Vagina (tissue), 2 donors: ENCODE data around the gene CACNG8. TPM values are rescaled to one million over a fixed set of nuclear protein-coding genes. Genes with fewer than 3 reads are reported as not detected.

ENCODE experiments used
- DNase-seq, 2 donors: peaks; one replicate each; pipeline ENCODE4 v3.0.0-alpha.2; 2017; ENCODE audit errors: extremely low spot score in 2 of 2
- H3K27ac ChIP-seq: fragments of 200-600 bp; sonication (generic); one replicate; pipeline ENCODE4 v1.5.1; 2019
- H3K27me3 ChIP-seq: fragments of 200-600 bp; sonication (generic); one replicate; pipeline ENCODE4 v1.5.1; 2019
- H3K36me3 ChIP-seq, 2 donors: fragments of 200-600 bp; sonication (generic); one replicate each; pipeline ENCODE4 v1.5.1; 2017 to 2019
- H3K4me1 ChIP-seq: fragments of 200-600 bp; sonication (generic); one replicate; pipeline ENCODE4 v1.5.1; 2019
- H3K4me3 ChIP-seq, 2 donors: fragments of 200-600 bp; sonication (generic); 1 replicate in 1 of 2; 2 replicates in 1 of 2; pipeline ENCODE4 v1.5.1; 2016 to 2019
- H3K9me3 ChIP-seq: fragments of 200-600 bp; sonication (generic); one replicate; pipeline ENCODE4 v1.5.1; 2019
- CTCF ChIP-seq, 3 experiments: fragments of 450-650 bp in 2 of 3; fragments of 200-600 bp in 1 of 3; sonication (generic) in 1 of 3; IDR thresholded peaks; one replicate each; pipeline ENCODE4 v1.5.1; 2017 to 2019; ENCODE audit warnings: antibody characterized with exemption in 3 of 3, mild to moderate bottlenecking in 2 of 3, moderate library complexity in 2 of 3
- POLR2A ChIP-seq, 2 donors: fragments of 450-650 bp; IDR thresholded peaks; one replicate each; pipeline ENCODE4 v1.6.1; 2017; ENCODE audit warnings: antibody characterized with exemption in 2 of 2, mild to moderate bottlenecking in 2 of 2, moderate library complexity in 2 of 2
- POLR2AphosphoS5 ChIP-seq, 2 donors: sonication (generic); formaldehyde crosslinking; IDR thresholded peaks; one replicate each; pipeline ENCODE4 v1.9.0; 2017; ENCODE audit warnings: antibody characterized with exemption in 2 of 2, mild to moderate bottlenecking in 2 of 2, low read depth in 1 of 2; ENCODE audit not compliant: insufficient read depth in 1 of 2
- intact Hi-C: fragments of 100-400 bp; cut with DNase I; formaldehyde crosslinking; loops from one replicate; pipeline ENCODE4 v1.15.1; 2023
- total RNA-seq: library from RNA; depleted of rRNA; stranded (reverse); fragments of >200 nt; gene quantifications from one replicate; pipeline ENCODE4 v1.2.3, GENCODE V29; 2016

The CACNG8 gene
- total RNA-seq, 1 donor from 2014 or later: not detected

- Histone ChIP-seq H3K4me3 (no peak overlapping the region), H3K27ac (no peak overlapping the region), H3K27me3 (no peaks in the 10 kb centered on the region), H3K36me3 (no peaks in the 10 kb centered on the region), H3K4me1 (no peaks in the 10 kb centered on the region), H3K9me3 (no peaks in the 10 kb centered on the region)
- DNase-seq: no peak
- intact Hi-C loops: loop anchor here (5.0 kb wide), 1 partner anchor 170 kb away; no protein-coding TSS in a partner anchor
- TF ChIP-seq CTCF (IDR thresholded peaks at IDR 0.05) (no peak), POLR2A (IDR thresholded peaks at IDR 0.05) (no peak), POLR2AphosphoS5 (IDR thresholded peaks at IDR 0.05; ENCODE audit: insufficient read depth in 1 of 2, low read depth in 1 of 2) (no peak)
Observed at GRCh38 chr19:54021932-54022331, 59.2 kb downstream of the CACNG8 start.

GRCh38 chr19:54023191-54023590, 60.5 kb downstream of the CACNG8 start:
- no peaks in the 10 kb centered on the region for H3K9me3 ChIP-seq
- TF ChIP-seq POLR2AphosphoS5 (IDR thresholded peaks at IDR 0.05; ENCODE audit: insufficient read depth in 1 of 2, low read depth in 1 of 2): no peak
- no peak for TF ChIP-seq CTCF (IDR thresholded peaks at IDR 0.05)
- TF ChIP-seq POLR2A (IDR thresholded peaks at IDR 0.05): no peak
- DNase-seq: no peak
- no peak overlapping the region for H3K27ac ChIP-seq
- H3K27me3 ChIP-seq: no peaks in the 10 kb centered on the region
- H3K36me3 ChIP-seq: no peaks in the 10 kb centered on the region
- no peak overlapping the region for H3K4me3 ChIP-seq
- intact Hi-C loops: loop anchor here (5.0 kb wide), 1 partner anchor 171 kb away; no protein-coding TSS in a partner anchor
- H3K4me1 ChIP-seq: no peaks in the 10 kb centered on the region

GRCh38 chr19:54024660-54025059, 61.9 kb downstream of the CACNG8 start:
- intact Hi-C loops: loop anchor here (5.0 kb wide), 1 partner anchor 172 kb away; no protein-coding TSS in a partner anchor
- Histone ChIP-seq H3K27me3 (no peaks in the 10 kb centered on the region), H3K4me1 (no peaks in the 10 kb centered on the region), H3K27ac (no peak overlapping the region), H3K9me3 (no peaks in the 10 kb centered on the region), H3K36me3 (no peaks in the 10 kb centered on the region), H3K4me3 (no peak overlapping the region)
- no peak for TF ChIP-seq CTCF (IDR thresholded peaks at IDR 0.05)
- DNase-seq: no peak

- Histone ChIP-seq H3K4me1 (no peaks in the 10 kb centered on the region), H3K4me3 (no peak overlapping the region), H3K27me3 (no peaks in the 10 kb centered on the region), H3K27ac (no peak overlapping the region), H3K9me3 (no peaks in the 10 kb centered on the region), H3K36me3 (no peaks in the 10 kb centered on the region)
- no peak for DNase-seq
- intact Hi-C loops: no loop called here
- TF ChIP-seq POLR2AphosphoS5 (IDR thresholded peaks at IDR 0.05; ENCODE audit: insufficient read depth in 1 of 2, low read depth in 1 of 2): no peak
- no peak for TF ChIP-seq POLR2A (IDR thresholded peaks at IDR 0.05)
- no peak for TF ChIP-seq CTCF (IDR thresholded peaks at IDR 0.05)
Observed at GRCh38 chr19:54026656-54027055, 63.9 kb downstream of the CACNG8 start.

GRCh38 chr19:54029301-54029700, 66.6 kb downstream of the CACNG8 start:
- DNase-seq: no peak
- Histone ChIP-seq H3K36me3 (no peaks in the 10 kb centered on the region), H3K4me1 (no peaks in the 10 kb centered on the region), H3K4me3 (no peak overlapping the region), H3K27me3 (no peaks in the 10 kb centered on the region), H3K27ac (no peak overlapping the region), H3K9me3 (no peaks in the 10 kb centered on the region)
- intact Hi-C loops: no loop called here
- TF ChIP-seq CTCF (IDR thresholded peaks at IDR 0.05): no peak
- TF ChIP-seq POLR2AphosphoS5 (IDR thresholded peaks at IDR 0.05; ENCODE audit: insufficient read depth in 1 of 2, low read depth in 1 of 2): no peak
- TF ChIP-seq POLR2A (IDR thresholded peaks at IDR 0.05): no peak
